H9 (cell line): ENCODE data around the gene USP49. TPM values are rescaled to one million over a fixed set of nuclear protein-coding genes. Genes with fewer than 3 reads are reported as not detected.

ENCODE experiments used
- DNase-seq: peaks from one replicate; pipeline ENCODE4 v3.0.0-alpha.2; 2017
- H2AFZ ChIP-seq: one replicate; pipeline ENCODE4 v1.6.1; 2013; ENCODE audit warnings: mild to moderate bottlenecking, low read length, control low read depth, moderate library complexity
- H2AK5ac ChIP-seq: 2 replicates; pipeline ENCODE4 v1.6.1; 2013; ENCODE audit warnings: low read length, control low read depth, mixed read lengths; ENCODE audit not compliant: insufficient read length
- H2BK120ac ChIP-seq: one replicate; pipeline ENCODE4 v1.6.1; 2013; ENCODE audit warnings: low read depth, mild to moderate bottlenecking, low read length, control low read depth, inconsistent platforms; ENCODE audit not compliant: poor library complexity, severe bottlenecking
- H2BK12ac ChIP-seq: 2 replicates; pipeline ENCODE4 v1.6.1; 2013; ENCODE audit warnings: low read length, control low read depth, mixed read lengths, low read depth; ENCODE audit not compliant: insufficient read length
- H2BK15ac ChIP-seq: 2 replicates; pipeline ENCODE4 v1.6.1; 2013; ENCODE audit warnings: low read depth, low read length, control low read depth
- H2BK20ac ChIP-seq: one replicate; pipeline ENCODE4 v1.6.1; 2013; ENCODE audit warnings: low read depth, mild to moderate bottlenecking, low read length, control low read depth, inconsistent platforms; ENCODE audit not compliant: poor library complexity, severe bottlenecking
- H2BK5ac ChIP-seq: 2 replicates; pipeline ENCODE4 v1.6.1; 2013; ENCODE audit warnings: low read length, control low read depth, mixed read lengths; ENCODE audit not compliant: insufficient read length
- H3K14ac ChIP-seq: 2 replicates; pipeline ENCODE4 v1.6.1; 2013; ENCODE audit warnings: low read length, control low read depth; ENCODE audit not compliant: insufficient read depth
- H3K18ac ChIP-seq: 2 replicates; pipeline ENCODE4 v1.6.1; 2013; ENCODE audit warnings: low read depth, mild to moderate bottlenecking, mixed read lengths, low read length, control low read depth; ENCODE audit not compliant: insufficient read length
- H3K23ac ChIP-seq: 2 replicates; pipeline ENCODE4 v1.6.1; 2013; ENCODE audit warnings: low read length, control low read depth, mixed read lengths, low read depth; ENCODE audit not compliant: insufficient read length
- H3K23me2 ChIP-seq: 2 replicates; pipeline ENCODE4 v1.6.1; 2013; ENCODE audit warnings: low read depth, mild to moderate bottlenecking, mixed read lengths, low read length, control low read depth; ENCODE audit not compliant: insufficient read length, poor library complexity, severe bottlenecking
- H3K27ac ChIP-seq: 2 replicates; pipeline ENCODE4 v1.5.1; 2013; ENCODE audit warnings: low read length, control low read depth, mixed read lengths, low read depth; ENCODE audit not compliant: insufficient read length
- H3K27me3 ChIP-seq: 2 replicates; pipeline ENCODE4 v1.6.1; 2013; ENCODE audit warnings: low read length, control low read depth, inconsistent platforms; ENCODE audit not compliant: insufficient read depth
- H3K4ac ChIP-seq: 2 replicates; pipeline ENCODE4 v1.6.1; 2013; ENCODE audit warnings: low read depth, mild to moderate bottlenecking, control low read depth, inconsistent platforms, low read length, moderate library complexity
- H3K4me1 ChIP-seq: 2 replicates; pipeline ENCODE4 v1.6.1; 2013; ENCODE audit warnings: low read length, control low read depth, inconsistent platforms; ENCODE audit not compliant: insufficient read depth
- H3K4me2 ChIP-seq: 2 replicates; pipeline ENCODE4 v1.6.1; 2013; ENCODE audit warnings: low read length, control low read depth, mixed read lengths; ENCODE audit not compliant: insufficient read length, insufficient read depth
- H3K56ac ChIP-seq: 2 replicates; pipeline ENCODE4 v1.6.1; 2013; ENCODE audit warnings: low read depth, mild to moderate bottlenecking, mixed read lengths, low read length, control low read depth; ENCODE audit not compliant: insufficient read length
- H3K79me1 ChIP-seq: 2 replicates; pipeline ENCODE4 v1.6.1; 2013; ENCODE audit warnings: low read depth, mild to moderate bottlenecking, moderate library complexity, low read length, control low read depth, inconsistent platforms; ENCODE audit not compliant: insufficient read depth, poor library complexity, severe bottlenecking
- H3K79me2 ChIP-seq: 2 replicates; pipeline ENCODE4 v1.6.1; 2013; ENCODE audit warnings: low read length, control low read depth, inconsistent platforms; ENCODE audit not compliant: insufficient read depth
- H3K9ac ChIP-seq: 2 replicates; pipeline ENCODE4 v1.6.1; 2013; ENCODE audit warnings: low read length, control low read depth, mixed read lengths; ENCODE audit not compliant: insufficient read length; ENCODE audit errors: extremely low read depth
- H3K9me3 ChIP-seq: one replicate; pipeline ENCODE4 v1.6.1; 2013; ENCODE audit warnings: low read depth, low read length, inconsistent platforms; ENCODE audit not compliant: control insufficient read depth
- H3T11ph ChIP-seq: one replicate; pipeline ENCODE4 v1.6.1; 2013; ENCODE audit warnings: mild to moderate bottlenecking, low read length, control low read depth, inconsistent platforms
- H4K20me1 ChIP-seq: one replicate; pipeline ENCODE4 v1.6.1; 2013; ENCODE audit not compliant: control insufficient read depth, insufficient read length, insufficient read depth
- H4K5ac ChIP-seq: 2 replicates; pipeline ENCODE4 v1.6.1; 2013; ENCODE audit warnings: low read depth, mild to moderate bottlenecking, mixed read lengths, low read length, control low read depth; ENCODE audit not compliant: insufficient read length
- H4K8ac ChIP-seq: replicated peaks from 2 replicates; pipeline ENCODE4 v1.6.1; 2013; ENCODE audit warnings: low read length, control low read depth, mixed read lengths, low read depth; ENCODE audit not compliant: insufficient read length
- H4K91ac ChIP-seq: 2 replicates; pipeline ENCODE4 v1.6.1; 2013; ENCODE audit warnings: low read depth, mild to moderate bottlenecking, moderate library complexity, mixed read lengths, low read length, control low read depth; ENCODE audit not compliant: insufficient read length
- H3K27ac Mint-ChIP-seq, 3 experiments: 2 replicates in 2 of 3; 3 replicates in 1 of 3; pipeline ENCODE4 v1.8.0; 2020 to 2021; ENCODE audit warnings: mixed read lengths in 3 of 3, mild to moderate bottlenecking in 1 of 3, moderate library complexity in 1 of 3
- H3K27me3 Mint-ChIP-seq: 2 replicates; pipeline ENCODE4 v1.8.0; 2021; ENCODE audit warnings: low read depth, mild to moderate bottlenecking, moderate library complexity, mixed read lengths
- H3K36me3 Mint-ChIP-seq, 3 experiments: 2 replicates in 2 of 3; 3 replicates in 1 of 3; pipeline ENCODE4 v1.8.0; 2020 to 2021; ENCODE audit warnings: low read depth in 3 of 3, mixed read lengths in 3 of 3; ENCODE audit not compliant: insufficient read depth in 1 of 3
- H3K4me1 Mint-ChIP-seq, 2 experiments: 2 replicates each; pipeline ENCODE4 v1.8.0; 2020; ENCODE audit warnings: mixed read lengths in 2 of 2
- H3K4me3 Mint-ChIP-seq, 2 experiments: 2 replicates in 1 of 2; 3 replicates in 1 of 2; pipeline ENCODE4 v1.8.0; 2020 to 2021; ENCODE audit warnings: mild to moderate bottlenecking in 2 of 2, mixed read lengths in 2 of 2, moderate library complexity in 1 of 2
- H3K9me3 Mint-ChIP-seq, 2 experiments: 2 replicates in 1 of 2; 3 replicates in 1 of 2; pipeline ENCODE4 v1.8.0; 2020; ENCODE audit warnings: mild to moderate bottlenecking in 2 of 2, mixed read lengths in 2 of 2, moderate library complexity in 1 of 2
- CTCF ChIP-seq: fragments of 200-600 bp; sonication (generic); conservative IDR thresholded peaks from 3 replicates; pipeline ENCODE4 v1.8.0; 2021; ENCODE audit warnings: antibody characterized with exemption, mild to moderate bottlenecking
- WGBS: extraction: QIAGEN DNeasy Blood & Tissue Kit; methylation state at CpG from one replicate; pipeline ENCODE4 v1.1.7; 2013; ENCODE audit warnings: missing lambda C conversion rate, low lambda C conversion rate, mixed read lengths; ENCODE audit not compliant: insufficient read length; ENCODE audit errors: extremely low coverage; 5-methylcytosine and 5-hydroxymethylcytosine counted together
- total RNA-seq: library from RNA; stranded (reverse); gene quantifications from 2 replicates; pipeline ENCODE4 v1.2.1, GENCODE V29; 2021

USP49 gene
- total RNA-seq, 1 experiment from 2014 or later = 19.0 TPM

- H3K36me3 Mint-ChIP-seq = peaks cover 12 to 42% (median 28%) of the 10 kb centered on the region in 3 experiments
- H3K27me3 ChIP-seq = peaks cover 8% of the 10 kb centered on the region; the same call in 1 of the 2 replicates
- H3K9me3 Mint-ChIP-seq = no peaks in the 10 kb centered on the region; a peak in 3 of 5 replicates
- no peak overlapping the region for H3K23ac ChIP-seq
- no peak overlapping the region for H3K56ac ChIP-seq
- no CpG with 5 or more reads among the region's 1 CpG for WGBS
- no peak overlapping the region for H3K27ac ChIP-seq
- H3K4me1 ChIP-seq = no peaks in the 10 kb centered on the region
- no peak overlapping the region for H3K14ac ChIP-seq
- no peak for DNase-seq
- H3K4me1 Mint-ChIP-seq = peaks cover 8% of the 10 kb centered on the region in 2 experiments
- H3K4me2 ChIP-seq = no peak overlapping the region
- no peak overlapping the region for H3K4ac ChIP-seq
- no peak overlapping the region for H3K4me3 Mint-ChIP-seq
- H3K79me2 ChIP-seq = peaks cover 2% of the 10 kb centered on the region; the same call in 1 of the 2 replicates
- H2AFZ ChIP-seq = no peak overlapping the region
- H4K91ac ChIP-seq = no peak overlapping the region
- H4K5ac ChIP-seq = no peak overlapping the region
- peaks cover 8% of the 10 kb centered on the region for H3K23me2 ChIP-seq
- H3K79me1 ChIP-seq = no peaks in the 10 kb centered on the region
- no peak overlapping the region for H3K27ac Mint-ChIP-seq
- H2AK5ac ChIP-seq = no peak overlapping the region
- H3K9me3 ChIP-seq = no peaks in the 10 kb centered on the region
- no peaks in the 10 kb centered on the region for H4K20me1 ChIP-seq
- H3K27me3 Mint-ChIP-seq = peaks cover 13% of the 10 kb centered on the region
- H3K9ac ChIP-seq = no peak overlapping the region
- TF ChIP-seq CTCF = no peak
- no peak overlapping the region for H2BK120ac ChIP-seq
- no peak overlapping the region for H2BK15ac ChIP-seq
- H4K8ac ChIP-seq = no peak overlapping the region
- no peak overlapping the region for H3T11ph ChIP-seq
- H2BK5ac ChIP-seq = no peak overlapping the region
- no peak overlapping the region for H3K18ac ChIP-seq
- no peak overlapping the region for H2BK20ac ChIP-seq
- no peak overlapping the region for H2BK12ac ChIP-seq
Measured at GRCh38 chr6:41790045-41790444, 105.1 kb downstream of the USP49 start.
